CD14-positive monocyte (primary cell): ENCODE results near the gene GPR161. TPM values are rescaled to one million over a fixed set of nuclear protein-coding genes. Genes with fewer than 3 reads are reported as not detected.

Source experiments
- DNase-seq, 3 donors: peaks; one replicate each; pipeline ENCODE4 v3.0.0-alpha.2; 2011 to 2022
- H2AFZ ChIP-seq: 2 replicates; pipeline ENCODE4 v1.6.0; 2012; ENCODE audit warnings: mild to moderate bottlenecking, low read depth, low read length, inconsistent platforms; ENCODE audit not compliant: insufficient read depth, poor library complexity, severe bottlenecking
- H3K27ac ChIP-seq, 2 donors: 1 replicate in 1 of 2; 2 replicates in 1 of 2; pipeline ENCODE4 v1.5.1; 2012 to 2013; ENCODE audit warnings: low read length in 2 of 2, control low read depth in 1 of 2, inconsistent platforms in 1 of 2, low read depth in 1 of 2, mild to moderate bottlenecking in 1 of 2
- H3K27me3 ChIP-seq, 2 donors: one replicate each; pipeline versions ENCODE4 v1.6.0 to v1.6.1; 2011 to 2013; ENCODE audit warnings: low read length in 2 of 2; ENCODE audit not compliant: control insufficient read depth in 2 of 2, insufficient read depth in 2 of 2
- H3K36me3 ChIP-seq, 2 donors: replicated peaks in 1 of 2; 1 replicate in 1 of 2; 2 replicates in 1 of 2; pipeline versions ENCODE4 v1.5.1 to v1.6.1; 2012 to 2013; ENCODE audit warnings: low read length in 2 of 2, control low read depth in 1 of 2, inconsistent platforms in 1 of 2, mild to moderate bottlenecking in 1 of 2; ENCODE audit not compliant: insufficient read depth in 2 of 2, control insufficient read depth in 1 of 2
- H3K4me1 ChIP-seq, 2 donors: 1 replicate in 1 of 2; 2 replicates in 1 of 2; pipeline versions ENCODE4 v1.5.1 to v1.6.1; 2012 to 2013; ENCODE audit warnings: low read length in 2 of 2, control low read depth in 1 of 2, inconsistent platforms in 1 of 2, mild to moderate bottlenecking in 1 of 2, moderate library complexity in 1 of 2; ENCODE audit not compliant: insufficient read depth in 2 of 2, control insufficient read depth in 1 of 2
- H3K4me2 ChIP-seq: replicated peaks from 2 replicates; pipeline ENCODE3; 2012; ENCODE audit warnings: low read length, moderate library complexity, mild to moderate bottlenecking; ENCODE audit not compliant: poor library complexity, severe bottlenecking; ENCODE audit errors: extremely low read depth
- H3K4me3 ChIP-seq, 3 experiments: fragments of 200-600 bp in 1 of 3; sonication (generic) in 1 of 3; replicated peaks in 1 of 3; 1 replicate in 2 of 3; 2 replicates in 1 of 3; pipeline ENCODE4 v1.5.1; 2011 to 2013; ENCODE audit warnings: low read length in 3 of 3, mild to moderate bottlenecking in 3 of 3, control low read depth in 2 of 3, low read depth in 2 of 3, inconsistent platforms in 1 of 3, moderate library complexity in 1 of 3
- H3K79me2 ChIP-seq: 2 replicates; pipeline ENCODE4 v1.6.0; 2012; ENCODE audit warnings: mild to moderate bottlenecking, control low read depth, inconsistent platforms, low read length, moderate library complexity; ENCODE audit not compliant: insufficient read depth
- H3K9ac ChIP-seq: 2 replicates; pipeline ENCODE4 v1.6.0; 2017; ENCODE audit warnings: low read length, mild to moderate bottlenecking; ENCODE audit not compliant: insufficient read depth, poor library complexity, severe bottlenecking
- H3K9me3 ChIP-seq, 2 donors: replicated peaks in 1 of 2; 1 replicate in 1 of 2; 2 replicates in 1 of 2; pipeline versions ENCODE4 v1.5.1 to v1.6.1; 2012 to 2013; ENCODE audit warnings: low read length in 2 of 2, control low read depth in 1 of 2; ENCODE audit not compliant: control insufficient read depth in 1 of 2, insufficient read depth in 1 of 2
- H4K20me1 ChIP-seq: 2 replicates; pipeline ENCODE4 v1.6.0; 2012; ENCODE audit warnings: mild to moderate bottlenecking, low read length, control low read depth, moderate library complexity; ENCODE audit not compliant: insufficient read depth
- H3K27ac Mint-ChIP-seq, 7 donors: one replicate each; pipeline ENCODE4 v1.8.0; 2020; ENCODE audit warnings: mild to moderate bottlenecking in 7 of 7, mixed read lengths in 7 of 7, moderate library complexity in 6 of 7, inconsistent platforms in 2 of 7
- H3K27me3 Mint-ChIP-seq, 3 donors: one replicate each; pipeline ENCODE4 v1.8.0; 2021 to 2022; ENCODE audit warnings: low read depth in 3 of 3, mild to moderate bottlenecking in 3 of 3, mixed read lengths in 3 of 3, moderate library complexity in 3 of 3, inconsistent platforms in 1 of 3
- H3K36me3 Mint-ChIP-seq, 2 donors: one replicate each; pipeline ENCODE4 v1.8.0; 2020; ENCODE audit warnings: mixed read lengths in 2 of 2, inconsistent platforms in 1 of 2, mild to moderate bottlenecking in 1 of 2
- H3K4me1 Mint-ChIP-seq: one replicate; pipeline ENCODE4 v1.8.0; 2020; ENCODE audit warnings: mild to moderate bottlenecking, mixed read lengths
- H3K4me3 Mint-ChIP-seq, 2 donors: one replicate each; pipeline ENCODE4 v1.8.0; 2020; ENCODE audit warnings: mild to moderate bottlenecking in 2 of 2, mixed read lengths in 2 of 2, moderate library complexity in 1 of 2
- H3K9me3 Mint-ChIP-seq, 7 donors: one replicate each; pipeline ENCODE4 v1.8.0; 2020 to 2022; ENCODE audit warnings: mixed read lengths in 7 of 7, mild to moderate bottlenecking in 6 of 7, moderate library complexity in 6 of 7, inconsistent platforms in 2 of 7
- WGBS: methylation state at CpG from one replicate; pipeline ENCODE4 v1.1.5; 2013; ENCODE audit warnings: missing lambda C conversion rate; ENCODE audit not compliant: insufficient coverage; 5-methylcytosine and 5-hydroxymethylcytosine counted together
- intact Hi-C, 2 donors: fragments of 100-400 bp; cut with micrococcal nuclease; formaldehyde crosslinking; loops; one replicate each; pipeline versions ENCODE4 v1.15.0 to v1.15.1; 2023
- polyA plus RNA-seq, 3 donors: library from polyadenylated mRNA; depleted of rRNA in 1 of 3; unstranded in 2 of 3; stranded (reverse) in 1 of 3; fragments of 300-500 nt in 2 of 3; fragments of >200 nt in 1 of 3; fragmentation: Illumina TruSeq in 2 of 3; gene quantifications; 1 replicate in 2 of 3; 2 replicates in 1 of 3; pipeline ENCODE4 v1.2.3, GENCODE V29; 2012 to 2021
- TF ChIP-seq, protein P1 (sequence below): fragments of 200-600 bp; IDR thresholded peaks from one replicate; pipeline ENCODE4 v1.8.0; 2022; ENCODE audit warnings: antibody characterized with exemption, mild to moderate bottlenecking

Gene GPR161
- polyA plus RNA-seq, 3 donors, result 0.65 TPM; not detected in 2

DNA sequence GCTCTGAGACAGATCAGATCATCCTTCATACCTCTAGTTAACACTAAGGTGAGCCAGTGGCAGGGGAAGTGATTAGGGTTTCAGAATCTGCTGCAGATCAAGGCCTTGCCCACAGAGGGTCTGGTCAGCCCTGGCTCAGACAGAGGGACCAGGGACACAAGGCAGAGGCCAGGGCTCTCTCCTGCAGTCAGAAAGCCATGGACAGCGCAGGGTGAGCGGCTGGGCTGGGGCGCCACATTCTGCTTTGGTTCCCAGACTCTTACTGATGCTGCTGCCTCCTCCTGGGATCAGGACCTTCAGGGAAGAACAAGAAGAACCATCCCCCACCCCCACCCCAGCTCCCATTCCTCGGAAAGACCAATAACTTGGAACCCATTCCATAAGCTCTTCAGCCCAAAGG is 43.1 kb downstream of the GPR161 start:
- Mint-ChIP-seq H3K36me3 (no peaks in the 10 kb centered on the region), H3K27ac (peak overlapping the region in 1 of 7 donors; percentile 25), H3K4me3 (no peak overlapping the region), H3K27me3 (peaks cover 0 to 3% (median 3%) of the 10 kb centered on the region in 3 donors), H3K9me3 (peaks cover 0 to 2% (median 0%) of the 10 kb centered on the region in 7 donors), H3K4me1 (no peaks in the 10 kb centered on the region)
- no peaks in the 10 kb centered on the region for H3K9me3 ChIP-seq
- 91% methylated on average over 4 of the region's 4 CpGs for WGBS
- no peaks in the 10 kb centered on the region for H4K20me1 ChIP-seq
- intact Hi-C loops, result no loop called here
- H3K27ac ChIP-seq, result no peak overlapping the region
- H3K4me1 ChIP-seq, result no peaks in the 10 kb centered on the region
- no peak for DNase-seq
- no peak overlapping the region for H3K4me3 ChIP-seq
- H3K27me3 ChIP-seq, result no peaks in the 10 kb centered on the region
- no peaks in the 10 kb centered on the region for H3K36me3 ChIP-seq
- no peaks in the 10 kb centered on the region for H3K79me2 ChIP-seq
- no peak overlapping the region for H3K9ac ChIP-seq
- H2AFZ ChIP-seq, result no peak overlapping the region
- no peak overlapping the region for H3K4me2 ChIP-seq
- TF ChIP-seq, protein P1, sequence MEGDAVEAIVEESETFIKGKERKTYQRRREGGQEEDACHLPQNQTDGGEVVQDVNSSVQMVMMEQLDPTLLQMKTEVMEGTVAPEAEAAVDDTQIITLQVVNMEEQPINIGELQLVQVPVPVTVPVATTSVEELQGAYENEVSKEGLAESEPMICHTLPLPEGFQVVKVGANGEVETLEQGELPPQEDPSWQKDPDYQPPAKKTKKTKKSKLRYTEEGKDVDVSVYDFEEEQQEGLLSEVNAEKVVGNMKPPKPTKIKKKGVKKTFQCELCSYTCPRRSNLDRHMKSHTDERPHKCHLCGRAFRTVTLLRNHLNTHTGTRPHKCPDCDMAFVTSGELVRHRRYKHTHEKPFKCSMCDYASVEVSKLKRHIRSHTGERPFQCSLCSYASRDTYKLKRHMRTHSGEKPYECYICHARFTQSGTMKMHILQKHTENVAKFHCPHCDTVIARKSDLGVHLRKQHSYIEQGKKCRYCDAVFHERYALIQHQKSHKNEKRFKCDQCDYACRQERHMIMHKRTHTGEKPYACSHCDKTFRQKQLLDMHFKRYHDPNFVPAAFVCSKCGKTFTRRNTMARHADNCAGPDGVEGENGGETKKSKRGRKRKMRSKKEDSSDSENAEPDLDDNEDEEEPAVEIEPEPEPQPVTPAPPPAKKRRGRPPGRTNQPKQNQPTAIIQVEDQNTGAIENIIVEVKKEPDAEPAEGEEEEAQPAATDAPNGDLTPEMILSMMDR, result no peak

DNA sequence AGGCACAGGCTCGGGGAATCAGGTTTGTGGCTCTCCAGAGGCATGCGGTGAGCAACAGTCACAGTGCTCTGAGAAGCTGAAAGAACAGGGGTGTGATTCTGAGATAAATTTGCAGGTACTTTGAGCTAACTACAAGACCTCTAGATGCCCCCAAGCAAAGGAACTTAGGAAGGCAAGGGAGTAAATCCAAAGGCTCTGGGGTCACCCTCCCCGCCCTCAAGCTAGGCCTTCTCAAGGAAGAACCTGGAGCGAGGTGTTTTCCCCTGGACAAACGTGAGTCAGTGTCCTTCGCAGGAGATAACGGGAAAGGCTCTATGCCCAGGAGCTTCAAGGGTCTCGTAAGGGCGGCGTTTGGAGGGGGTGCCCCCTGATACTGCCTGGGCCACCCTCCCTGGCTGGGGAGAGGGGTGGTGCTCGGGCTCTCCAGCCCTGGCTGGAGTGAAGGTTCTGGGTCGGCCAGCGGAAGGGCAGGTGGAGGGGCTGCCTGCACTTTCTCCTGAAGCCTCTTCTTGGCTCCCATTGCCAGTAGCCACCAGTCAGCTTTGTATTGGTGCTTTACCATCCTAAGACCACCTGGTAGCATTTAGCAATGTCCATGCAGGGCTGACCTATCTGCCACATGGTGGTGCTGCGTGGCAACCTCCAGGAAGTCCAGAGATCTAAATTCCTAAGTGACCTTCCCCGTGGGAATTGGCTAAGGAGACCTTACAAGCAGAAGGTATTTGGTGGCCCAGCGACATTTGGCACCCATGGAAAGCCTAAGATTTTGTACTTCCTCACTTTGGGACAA is 44.0 kb downstream of the GPR161 start:
- Histone ChIP-seq H3K36me3 (no peaks in the 10 kb centered on the region), H2AFZ (no peak overlapping the region), H3K79me2 (no peaks in the 10 kb centered on the region), H3K27me3 (no peaks in the 10 kb centered on the region), H3K4me3 (no peak overlapping the region), H3K4me1 (no peaks in the 10 kb centered on the region), H3K9me3 (no peaks in the 10 kb centered on the region), H3K27ac (no peak overlapping the region), H3K9ac (no peak overlapping the region), H4K20me1 (no peaks in the 10 kb centered on the region), H3K4me2 (no peak overlapping the region)
- Mint-ChIP-seq H3K9me3 (peaks cover 0 to 1% (median 0%) of the 10 kb centered on the region in 7 donors), H3K36me3 (no peaks in the 10 kb centered on the region), H3K4me1 (no peaks in the 10 kb centered on the region), H3K27me3 (peaks cover 0 to 3% (median 3%) of the 10 kb centered on the region in 3 donors), H3K27ac (no peak overlapping the region), H3K4me3 (no peak overlapping the region)
- DNase-seq, result no peak
- intact Hi-C loops, result no loop called here
- TF ChIP-seq, protein P1, result no peak
- WGBS, result 95% methylated on average over 13 of the region's 16 CpGs
